Iris pigment epithelial cell (primary cell): ENCODE measurements around the gene ARMC7.
"Not testable (repeated sequence)": the region's sequence is repeated elsewhere in the genome, so short reads cannot be mapped to it uniquely, and the experiment has no call there.

Experiments used
- DNase-seq: peaks from one replicate; pipeline ENCODE4 v3.0.0-alpha.2; 2011; ENCODE audit warnings: low read depth

ARMC7 gene

DNA sequence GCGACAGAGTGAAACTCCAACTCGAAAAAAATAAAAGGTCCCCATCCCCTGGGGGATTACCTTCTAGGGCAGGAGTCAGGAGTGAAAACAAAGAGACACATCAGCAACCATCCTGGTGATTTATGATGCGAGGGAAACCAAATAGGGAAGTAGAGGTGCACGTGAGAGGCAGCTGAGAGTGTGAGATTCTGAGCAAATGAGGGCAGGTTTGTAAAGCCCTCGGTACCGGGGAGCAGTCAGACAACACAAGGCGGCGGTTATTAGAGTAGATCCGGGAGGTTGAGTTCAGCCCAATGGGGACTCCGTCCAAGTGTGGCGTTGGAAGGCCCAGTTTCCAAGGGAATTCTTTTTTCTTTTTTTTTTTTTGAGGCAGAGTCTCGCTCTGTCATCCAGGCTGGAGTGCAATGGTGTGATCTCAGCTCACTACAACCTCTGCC, 7.4 kb upstream of the ARMC7 start:
- DNase-seq = no peak

DNA sequence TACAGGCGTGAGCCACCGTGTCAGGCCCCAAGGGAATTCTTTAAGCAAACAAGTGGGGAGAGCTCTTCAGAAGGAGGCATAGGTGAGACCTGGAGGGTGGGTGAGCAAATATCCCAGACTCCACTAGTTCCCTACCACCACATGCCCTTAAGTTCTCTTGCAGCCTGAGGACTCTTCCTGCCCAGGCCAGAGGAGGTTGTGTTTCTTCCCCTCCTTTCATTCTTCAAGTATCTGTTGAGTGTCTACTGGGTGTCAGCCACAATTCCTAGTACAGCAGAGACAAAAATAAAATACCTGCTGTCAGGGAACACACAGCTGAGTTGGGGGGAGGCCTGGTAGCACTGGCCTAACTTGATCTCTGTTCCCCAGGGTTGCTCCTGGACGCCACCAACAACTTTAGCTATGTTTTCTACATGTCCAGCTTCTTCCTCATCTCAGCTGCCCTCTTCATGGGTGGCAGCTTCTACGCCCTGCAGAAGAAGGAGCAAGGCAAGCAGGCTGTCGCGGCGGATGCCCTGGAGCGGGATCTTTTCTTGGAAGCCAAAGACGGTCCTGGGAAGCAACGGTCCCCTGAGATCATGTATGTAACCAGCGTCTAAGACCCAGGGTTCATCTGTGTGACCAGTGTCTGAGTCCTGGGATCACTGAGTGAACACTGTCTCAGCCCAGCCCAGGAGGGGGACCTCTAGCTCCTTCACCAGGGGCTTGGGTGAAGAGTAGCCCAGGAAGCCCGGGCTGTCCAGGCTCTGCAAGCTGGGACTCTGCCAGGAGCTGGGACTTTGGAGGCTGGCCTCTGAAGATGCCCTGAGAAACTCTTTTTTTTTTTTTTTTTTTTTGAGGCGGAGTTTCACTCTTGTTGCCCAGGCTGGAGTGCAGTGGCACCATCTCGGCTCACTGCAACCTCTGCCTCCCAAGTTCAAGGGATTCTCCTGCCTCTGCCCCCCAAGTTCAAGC, 5.9 kb upstream of the ARMC7 start:
- DNase-seq = no peak

- DNase-seq = peak; percentile 52
These were observed 4.4 kb upstream of the ARMC7 start for GRCh38 chr17:75105126-75106080.

DNA sequence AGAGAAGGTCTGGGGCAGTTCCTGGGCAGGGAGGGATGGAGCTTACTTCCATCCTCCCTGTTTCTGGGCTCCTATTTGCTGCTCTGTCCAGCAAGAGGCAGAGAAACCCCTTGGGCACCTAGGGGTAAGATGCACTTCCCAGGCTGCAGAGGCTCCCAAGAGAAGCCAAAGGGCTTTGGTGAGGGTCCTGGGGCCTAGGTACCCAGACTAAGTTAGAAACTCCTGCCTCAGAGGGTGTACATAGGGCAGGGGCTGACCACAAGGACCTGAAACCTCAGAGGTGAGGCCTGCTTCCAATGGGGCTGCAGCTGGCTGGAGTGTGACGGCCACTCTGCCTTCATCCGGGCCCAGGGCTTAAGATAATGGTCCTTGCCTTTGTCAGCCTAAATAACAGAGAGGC, 1.6 kb upstream of the ARMC7 start:
- no peak for DNase-seq

DNA sequence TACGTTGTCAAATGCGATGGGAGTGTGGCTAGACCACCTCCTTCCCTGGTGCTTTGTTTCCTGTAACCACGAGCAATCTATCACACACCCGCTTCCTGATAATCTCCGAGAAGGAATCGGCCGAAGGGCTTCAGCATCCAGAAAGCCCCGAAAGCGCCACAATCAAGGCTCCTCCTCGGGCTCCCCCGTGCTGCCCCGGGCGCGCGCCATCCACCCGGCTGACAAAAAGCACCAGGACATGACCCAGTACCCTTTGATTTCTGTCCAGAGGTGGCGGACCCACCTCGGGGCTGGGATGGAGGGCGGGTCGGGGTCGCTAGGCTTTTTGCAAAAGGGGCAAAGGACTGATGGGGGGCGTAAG, 743 bp upstream of the ARMC7 start:
- no peak for DNase-seq

GRCh38 chr17:75110234-75110937, 617 bp downstream of the ARMC7 start:
- DNase-seq = no peak

DNA sequence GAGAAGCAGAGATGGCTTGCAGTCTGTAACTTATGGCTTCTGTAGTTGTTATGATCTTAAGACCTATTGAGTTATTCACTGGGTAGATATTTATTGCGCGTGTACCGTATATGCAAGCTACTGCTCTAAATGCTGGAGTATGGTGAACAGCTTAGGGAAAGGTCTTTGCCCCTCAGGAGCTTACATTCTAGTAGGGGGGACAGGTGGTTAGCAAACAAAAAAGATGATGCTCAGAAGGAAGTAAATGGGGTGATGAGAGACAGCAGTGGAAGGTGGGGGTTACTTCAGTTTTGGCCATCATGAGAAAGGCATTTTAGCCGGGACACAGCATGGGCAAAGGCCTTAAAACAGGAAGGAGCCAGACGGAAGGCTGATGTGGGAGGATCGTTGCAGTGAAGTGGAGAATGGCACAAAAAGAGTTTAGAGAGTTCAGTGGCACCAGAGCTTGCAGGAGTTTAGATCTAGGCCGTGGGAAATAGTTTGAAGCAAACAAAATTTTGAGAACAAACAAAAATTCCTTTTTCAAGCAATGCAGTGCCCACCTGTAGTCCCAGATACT, 2.1 kb downstream of the ARMC7 start:
- no peak for DNase-seq

- DNase-seq = peak; percentile 85
These were observed 4.2 kb downstream of the ARMC7 start for GRCh38 chr17:75113798-75114551.

- no peak for DNase-seq
These were observed 5.0 kb downstream of the ARMC7 start for GRCh38 chr17:75114552-75115314.

- no peak for DNase-seq
These were observed 5.8 kb downstream of the ARMC7 start for GRCh38 chr17:75115555-75115954.

DNA sequence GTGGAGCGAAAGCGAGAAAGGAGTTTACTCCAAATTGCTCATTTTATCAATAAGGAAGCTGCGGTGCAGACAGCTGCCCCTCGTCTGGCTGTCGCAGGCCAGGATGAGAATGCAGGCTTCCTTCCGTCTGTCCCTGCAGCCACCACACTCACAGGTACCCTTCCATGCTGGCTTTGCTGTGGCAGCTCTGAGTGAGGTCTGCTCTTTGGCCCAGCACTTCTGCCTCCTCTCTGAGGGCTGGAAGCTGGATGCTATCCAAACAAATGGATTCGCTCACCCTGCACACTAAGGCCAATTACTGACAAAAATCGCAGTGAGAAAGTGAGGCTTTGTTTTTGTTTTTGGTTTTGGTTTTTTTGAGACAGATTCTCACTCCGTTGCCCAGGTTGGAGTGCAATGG, 7.0 kb downstream of the ARMC7 start:
- DNase-seq = no peak

DNA sequence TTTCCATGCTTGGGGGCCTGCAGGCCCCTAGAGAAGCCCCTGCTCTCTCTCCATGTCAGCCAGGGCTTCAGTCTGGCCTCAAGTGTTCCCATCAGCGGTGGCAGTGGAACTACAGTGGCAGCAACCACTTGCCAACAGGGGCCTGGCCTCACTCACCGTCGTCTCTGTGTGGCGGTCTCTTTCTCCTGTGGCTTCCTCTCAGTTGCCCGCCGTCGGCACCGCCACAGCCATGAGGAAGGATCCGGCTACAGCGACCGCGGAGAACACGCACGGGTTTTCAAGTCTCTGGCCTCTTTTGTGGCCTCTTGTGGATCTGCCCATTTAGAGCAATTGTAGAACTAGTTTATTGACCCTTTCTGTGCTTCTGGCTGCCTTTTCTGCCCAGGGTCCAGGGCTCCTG, 8.5 kb downstream of the ARMC7 start:
- DNase-seq = no peak

GRCh38 chr17:75124041-75124818, 14.5 kb downstream of the ARMC7 start:
- peak; percentile 67 for DNase-seq

DNA sequence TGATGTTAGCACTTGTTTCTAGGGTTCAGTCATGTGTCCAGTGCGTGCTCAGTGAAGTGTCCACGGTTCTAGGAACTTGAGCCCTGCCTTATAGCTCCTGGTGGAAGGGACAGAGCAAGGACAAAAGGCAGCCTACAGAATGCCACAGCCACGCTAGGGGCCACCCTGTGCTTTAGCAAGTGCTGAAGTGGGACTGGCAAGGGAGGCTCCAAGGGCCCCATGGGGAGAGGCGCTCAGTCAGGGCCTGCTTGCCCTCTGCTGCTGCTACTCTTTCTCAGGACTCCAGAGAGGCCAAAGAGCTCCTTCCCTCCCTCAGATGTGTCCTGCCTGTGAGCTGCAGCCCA, 15.0 kb downstream of the ARMC7 start:
- no peak for DNase-seq

- DNase-seq = no peak
These were observed 16.2 kb downstream of the ARMC7 start for GRCh38 chr17:75125984-75126383.

GRCh38 chr17:75126954-75127353, 17.2 kb downstream of the ARMC7 start:
- DNase-seq = no peak

GRCh38 chr17:75127936-75128335, 18.2 kb downstream of the ARMC7 start:
- DNase-seq = not testable (repeated sequence)

- no peak for DNase-seq
These were observed 19.1 kb downstream of the ARMC7 start for GRCh38 chr17:75128694-75129505.

DNA sequence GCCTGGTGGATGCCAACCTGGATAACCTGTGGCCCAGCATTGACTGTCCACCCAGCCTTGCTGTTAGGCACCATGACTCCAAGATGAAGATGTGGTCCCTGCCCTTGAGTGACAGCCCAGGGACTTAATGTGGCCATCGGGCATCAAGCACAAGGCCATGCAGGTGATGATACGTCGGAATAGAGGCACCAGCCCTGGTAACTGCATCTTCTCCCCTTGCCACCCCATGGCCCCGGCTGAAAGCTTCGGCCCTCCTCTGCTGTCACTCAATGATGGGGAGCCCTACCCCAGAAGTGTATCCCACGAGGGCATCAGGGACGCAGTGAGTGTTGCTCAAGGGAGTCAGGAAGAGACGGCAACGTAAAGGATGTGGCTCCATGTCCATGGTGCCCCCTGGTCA, 19.8 kb downstream of the ARMC7 start:
- DNase-seq = no peak
